ENCODE measurements around the gene DCUN1D2. TPM values are rescaled to one million over a fixed set of nuclear protein-coding genes. Genes with fewer than 3 reads are reported as not detected.

The DCUN1D2 gene
- total and polyA plus RNA-seq, 10 of the 15 experiments (the other 5 are each of a cell fraction or from before 2014, with no cell fraction given) = 2.5 to 23.6 (median 9.3) TPM

DNA sequence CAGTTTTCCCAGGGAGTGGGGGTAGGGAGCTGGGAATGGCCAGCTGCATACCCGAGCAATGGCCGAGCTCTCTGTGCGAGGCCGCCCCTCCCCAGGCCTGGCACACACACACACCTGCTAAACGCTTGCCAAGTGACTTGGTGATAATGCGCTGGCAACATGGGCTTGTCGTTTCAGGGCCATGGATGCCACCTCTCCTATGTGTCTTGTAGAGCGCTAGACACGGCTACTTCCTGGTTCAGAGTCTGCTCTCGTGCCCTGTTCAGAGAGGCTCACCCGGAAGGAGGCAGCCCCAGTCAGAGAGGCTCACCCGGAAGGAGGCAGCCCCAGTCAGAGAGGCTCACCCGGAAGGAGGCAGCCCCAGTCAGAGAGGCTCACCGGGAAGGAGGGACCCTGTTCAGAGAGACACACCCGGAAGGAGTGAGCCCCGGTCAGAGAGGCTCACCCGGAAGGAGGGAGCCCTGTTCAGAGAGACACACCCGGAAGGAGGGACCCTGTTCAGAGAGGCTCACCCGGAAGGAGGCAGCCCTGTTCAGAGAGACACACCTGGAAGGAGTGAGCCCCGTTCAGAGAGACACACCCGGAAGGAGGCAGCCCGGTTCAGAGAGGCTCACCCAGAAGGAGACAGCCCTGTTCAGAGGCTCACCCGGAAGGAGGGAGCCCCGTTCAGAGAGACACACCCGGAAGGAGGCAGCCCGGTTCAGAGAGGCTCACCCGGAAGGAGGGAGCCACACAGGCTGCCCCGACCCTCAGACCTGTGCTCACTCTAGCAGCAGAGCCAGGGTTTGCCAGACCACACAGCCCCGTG is 41.4 kb downstream of the DCUN1D2 start (continued):
- TF ChIP-seq, protein P1, sequence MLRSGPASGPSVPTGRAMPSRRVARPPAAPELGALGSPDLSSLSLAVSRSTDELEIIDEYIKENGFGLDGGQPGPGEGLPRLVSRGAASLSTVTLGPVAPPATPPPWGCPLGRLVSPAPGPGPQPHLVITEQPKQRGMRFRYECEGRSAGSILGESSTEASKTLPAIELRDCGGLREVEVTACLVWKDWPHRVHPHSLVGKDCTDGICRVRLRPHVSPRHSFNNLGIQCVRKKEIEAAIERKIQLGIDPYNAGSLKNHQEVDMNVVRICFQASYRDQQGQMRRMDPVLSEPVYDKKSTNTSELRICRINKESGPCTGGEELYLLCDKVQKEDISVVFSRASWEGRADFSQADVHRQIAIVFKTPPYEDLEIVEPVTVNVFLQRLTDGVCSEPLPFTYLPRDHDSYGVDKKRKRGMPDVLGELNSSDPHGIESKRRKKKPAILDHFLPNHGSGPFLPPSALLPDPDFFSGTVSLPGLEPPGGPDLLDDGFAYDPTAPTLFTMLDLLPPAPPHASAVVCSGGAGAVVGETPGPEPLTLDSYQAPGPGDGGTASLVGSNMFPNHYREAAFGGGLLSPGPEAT (IDR thresholded peaks at IDR 0.05; ENCODE audit: low read depth) = no peak
- TF ChIP-seq BRCA1 (IDR thresholded peaks at IDR 0.05; ENCODE audit: low read depth, low read length) (no peak), GABPA (IDR thresholded peaks at IDR 0.05; ENCODE audit: low read depth) (peak; percentile 95), PAX5 (IDR thresholded peaks at IDR 0.05; ENCODE audit: borderline replicate concordance, low read depth, low read length) (no peak), NFXL1 (IDR thresholded peaks at IDR 0.05; ENCODE audit: borderline replicate concordance) (no peak), ZBED1 (IDR thresholded peaks at IDR 0.05; ENCODE audit: borderline replicate concordance) (no peak), ESRRA (IDR thresholded peaks at IDR 0.05; ENCODE audit: low read length) (no peak), NR2C1 (IDR thresholded peaks at IDR 0.05) (peak; percentile 58; the same call in 1 of the 2 replicates), SIN3A (IDR thresholded peaks at IDR 0.05; ENCODE audit: low read depth, low read length) (no peak), TCF12 (IDR thresholded peaks at IDR 0.05; ENCODE audit: low read depth, low read length) (no peak), SMARCA5 (IDR thresholded peaks at IDR 0.05) (no peak), RAD51 (IDR thresholded peaks at IDR 0.05) (no peak), BHLHE40 (IDR thresholded peaks at IDR 0.05; ENCODE audit: borderline replicate concordance in 1 of 2, low read depth in 2 of 2, low read length in 1 of 2) (no peak), SP1 (IDR thresholded peaks at IDR 0.05; ENCODE audit: low read depth, low read length) (no peak)
- TF ChIP-seq, protein P2, sequence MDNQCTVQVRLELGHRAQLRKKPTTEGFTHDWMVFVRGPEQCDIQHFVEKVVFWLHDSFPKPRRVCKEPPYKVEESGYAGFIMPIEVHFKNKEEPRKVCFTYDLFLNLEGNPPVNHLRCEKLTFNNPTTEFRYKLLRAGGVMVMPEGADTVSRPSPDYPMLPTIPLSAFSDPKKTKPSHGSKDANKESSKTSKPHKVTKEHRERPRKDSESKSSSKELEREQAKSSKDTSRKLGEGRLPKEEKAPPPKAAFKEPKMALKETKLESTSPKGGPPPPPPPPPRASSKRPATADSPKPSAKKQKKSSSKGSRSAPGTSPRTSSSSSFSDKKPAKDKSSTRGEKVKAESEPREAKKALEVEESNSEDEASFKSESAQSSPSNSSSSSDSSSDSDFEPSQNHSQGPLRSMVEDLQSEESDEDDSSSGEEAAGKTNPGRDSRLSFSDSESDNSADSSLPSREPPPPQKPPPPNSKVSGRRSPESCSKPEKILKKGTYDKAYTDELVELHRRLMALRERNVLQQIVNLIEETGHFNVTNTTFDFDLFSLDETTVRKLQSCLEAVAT (IDR thresholded peaks at IDR 0.05) = peak; percentile 89
- TF ChIP-seq, protein P3, sequence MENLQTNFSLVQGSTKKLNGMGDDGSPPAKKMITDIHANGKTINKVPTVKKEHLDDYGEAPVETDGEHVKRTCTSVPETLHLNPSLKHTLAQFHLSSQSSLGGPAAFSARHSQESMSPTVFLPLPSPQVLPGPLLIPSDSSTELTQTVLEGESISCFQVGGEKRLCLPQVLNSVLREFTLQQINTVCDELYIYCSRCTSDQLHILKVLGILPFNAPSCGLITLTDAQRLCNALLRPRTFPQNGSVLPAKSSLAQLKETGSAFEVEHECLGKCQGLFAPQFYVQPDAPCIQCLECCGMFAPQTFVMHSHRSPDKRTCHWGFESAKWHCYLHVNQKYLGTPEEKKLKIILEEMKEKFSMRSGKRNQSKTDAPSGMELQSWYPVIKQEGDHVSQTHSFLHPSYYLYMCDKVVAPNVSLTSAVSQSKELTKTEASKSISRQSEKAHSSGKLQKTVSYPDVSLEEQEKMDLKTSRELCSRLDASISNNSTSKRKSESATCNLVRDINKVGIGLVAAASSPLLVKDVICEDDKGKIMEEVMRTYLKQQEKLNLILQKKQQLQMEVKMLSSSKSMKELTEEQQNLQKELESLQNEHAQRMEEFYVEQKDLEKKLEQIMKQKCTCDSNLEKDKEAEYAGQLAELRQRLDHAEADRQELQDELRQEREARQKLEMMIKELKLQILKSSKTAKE (IDR thresholded peaks at IDR 0.05; ENCODE audit: low read depth, poor library complexity, severe bottlenecking) = no peak
- TF ChIP-seq, protein P4, sequence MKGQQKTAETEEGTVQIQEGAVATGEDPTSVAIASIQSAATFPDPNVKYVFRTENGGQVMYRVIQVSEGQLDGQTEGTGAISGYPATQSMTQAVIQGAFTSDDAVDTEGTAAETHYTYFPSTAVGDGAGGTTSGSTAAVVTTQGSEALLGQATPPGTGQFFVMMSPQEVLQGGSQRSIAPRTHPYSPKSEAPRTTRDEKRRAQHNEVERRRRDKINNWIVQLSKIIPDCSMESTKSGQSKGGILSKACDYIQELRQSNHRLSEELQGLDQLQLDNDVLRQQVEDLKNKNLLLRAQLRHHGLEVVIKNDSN (IDR thresholded peaks at IDR 0.05; ENCODE audit: borderline replicate concordance, extremely low read length, insufficient read depth, low read depth, low read length) = no peak
- TF ChIP-seq, protein P5, sequence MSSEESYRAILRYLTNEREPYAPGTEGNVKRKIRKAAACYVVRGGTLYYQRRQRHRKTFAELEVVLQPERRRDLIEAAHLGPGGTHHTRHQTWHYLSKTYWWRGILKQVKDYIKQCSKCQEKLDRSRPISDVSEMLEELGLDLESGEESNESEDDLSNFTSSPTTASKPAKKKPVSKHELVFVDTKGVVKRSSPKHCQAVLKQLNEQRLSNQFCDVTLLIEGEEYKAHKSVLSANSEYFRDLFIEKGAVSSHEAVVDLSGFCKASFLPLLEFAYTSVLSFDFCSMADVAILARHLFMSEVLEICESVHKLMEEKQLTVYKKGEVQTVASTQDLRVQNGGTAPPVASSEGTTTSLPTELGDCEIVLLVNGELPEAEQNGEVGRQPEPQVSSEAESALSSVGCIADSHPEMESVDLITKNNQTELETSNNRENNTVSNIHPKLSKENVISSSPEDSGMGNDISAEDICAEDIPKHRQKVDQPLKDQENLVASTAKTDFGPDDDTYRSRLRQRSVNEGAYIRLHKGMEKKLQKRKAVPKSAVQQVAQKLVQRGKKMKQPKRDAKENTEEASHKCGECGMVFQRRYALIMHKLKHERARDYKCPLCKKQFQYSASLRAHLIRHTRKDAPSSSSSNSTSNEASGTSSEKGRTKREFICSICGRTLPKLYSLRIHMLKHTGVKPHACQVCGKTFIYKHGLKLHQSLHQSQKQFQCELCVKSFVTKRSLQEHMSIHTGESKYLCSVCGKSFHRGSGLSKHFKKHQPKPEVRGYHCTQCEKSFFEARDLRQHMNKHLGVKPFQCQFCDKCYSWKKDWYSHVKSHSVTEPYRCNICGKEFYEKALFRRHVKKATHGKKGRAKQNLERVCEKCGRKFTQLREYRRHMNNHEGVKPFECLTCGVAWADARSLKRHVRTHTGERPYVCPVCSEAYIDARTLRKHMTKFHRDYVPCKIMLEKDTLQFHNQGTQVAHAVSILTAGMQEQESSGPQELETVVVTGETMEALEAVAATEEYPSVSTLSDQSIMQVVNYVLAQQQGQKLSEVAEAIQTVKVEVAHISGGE (CRISPR knock-in tag; IDR thresholded peaks at IDR 0.05) = no peak
- TF ChIP-seq, protein P6, sequence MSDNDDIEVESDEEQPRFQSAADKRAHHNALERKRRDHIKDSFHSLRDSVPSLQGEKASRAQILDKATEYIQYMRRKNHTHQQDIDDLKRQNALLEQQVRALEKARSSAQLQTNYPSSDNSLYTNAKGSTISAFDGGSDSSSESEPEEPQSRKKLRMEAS (IDR thresholded peaks at IDR 0.05; ENCODE audit: low read depth, low read length) = no peak
